T-helper 22 cell (primary cell): ENCODE measurements around the gene ARSA.
A peak's percentile ranks its signal among the peaks of the same experiment; 100 is the strongest.

Experiments
- DNase-seq: peaks from one replicate; pipeline ENCODE4 v3.0.0-alpha.2; 2020; ENCODE audit warnings: low read depth

Gene ARSA

DNA sequence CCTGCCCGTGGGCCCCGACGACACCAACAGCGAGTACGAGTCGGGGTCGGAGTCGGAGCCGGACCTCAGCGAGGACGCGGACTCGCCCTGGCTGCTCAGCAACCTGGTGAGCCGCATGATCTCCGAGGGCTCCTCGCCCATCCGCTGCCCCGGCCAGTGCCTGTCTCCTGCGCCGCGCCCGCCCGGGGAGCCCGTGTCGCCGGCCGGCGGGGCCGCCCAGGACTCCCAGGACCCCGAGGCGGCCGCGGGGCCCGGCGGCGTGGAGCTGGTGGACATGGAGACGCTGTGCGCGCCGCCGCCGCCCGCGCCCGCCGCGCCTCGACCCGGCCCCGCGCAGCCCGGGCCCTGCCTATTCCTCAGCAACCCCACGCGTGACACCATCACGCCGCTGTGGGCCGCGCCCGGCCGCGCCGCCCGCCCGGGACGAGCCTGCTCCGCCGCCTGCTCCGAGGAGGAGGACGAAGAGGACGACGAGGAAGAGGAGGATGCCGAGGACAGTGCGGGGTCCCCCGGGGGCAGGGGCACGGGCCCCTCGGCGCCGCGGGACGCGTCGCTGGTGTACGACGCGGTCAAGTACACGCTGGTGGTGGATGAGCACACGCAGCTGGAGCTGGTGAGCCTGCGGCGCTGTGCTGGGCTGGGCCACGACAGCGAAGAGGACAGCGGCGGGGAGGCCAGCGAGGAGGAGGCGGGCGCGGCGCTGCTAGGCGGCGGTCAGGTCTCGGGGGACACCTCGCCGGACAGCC is 23.5 kb downstream of the ARSA start:
- no peak for DNase-seq

DNA sequence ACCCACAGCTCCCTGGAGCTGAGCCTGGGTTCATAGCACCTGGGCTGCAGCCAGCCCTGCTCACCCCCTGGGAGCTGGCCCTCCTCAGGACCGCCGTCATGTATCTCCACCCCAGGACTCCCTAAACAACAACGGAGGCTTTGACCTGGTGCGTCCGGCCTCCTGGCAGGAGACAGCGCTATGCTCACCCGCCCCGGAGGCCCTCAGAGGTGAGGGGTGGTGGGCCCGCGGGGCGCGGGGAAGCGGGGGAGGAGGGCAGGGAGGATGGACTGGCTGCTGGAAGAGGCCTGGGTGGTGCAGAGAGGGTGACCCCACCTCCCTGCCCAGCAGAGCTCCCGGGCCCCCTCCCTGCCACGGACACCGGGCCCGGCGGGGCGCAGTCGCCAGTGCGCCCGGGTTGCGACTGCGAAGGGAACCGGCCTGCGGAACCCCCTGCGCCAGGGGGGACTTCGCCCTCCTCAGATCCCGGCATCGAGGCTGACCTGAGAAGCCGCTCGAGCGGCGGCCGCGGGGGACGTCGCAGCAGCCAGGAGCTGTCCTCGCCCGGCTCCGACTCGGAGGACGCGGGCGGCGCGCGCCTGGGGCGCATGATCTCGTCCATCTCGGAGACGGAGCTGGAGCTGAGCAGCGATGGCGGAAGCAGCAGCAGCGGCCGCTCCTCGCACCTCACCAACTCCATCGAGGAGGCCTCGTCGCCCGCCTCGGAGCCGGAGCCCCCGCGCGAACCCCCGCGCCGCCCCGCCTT is 24.3 kb downstream of the ARSA start:
- no peak for DNase-seq

DNA sequence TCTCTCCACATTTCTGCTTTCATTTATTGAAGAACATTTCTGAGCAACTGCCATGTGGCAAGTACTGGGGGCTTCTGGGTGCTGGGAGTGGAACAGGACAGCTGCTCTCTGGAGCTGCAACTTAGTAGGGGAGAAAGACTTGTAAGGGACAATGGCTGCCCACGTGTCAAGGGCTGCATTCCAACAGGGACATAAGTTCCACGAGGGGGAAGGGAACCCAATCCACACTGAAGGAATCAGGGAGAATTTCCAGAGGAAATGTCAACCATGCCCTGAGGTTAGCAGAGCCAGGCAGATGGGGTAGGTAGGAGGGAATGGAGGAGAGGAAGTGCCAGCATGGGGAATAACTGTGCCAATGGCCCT is 25.6 kb downstream of the ARSA start:
- DNase-seq, result no peak

DNA sequence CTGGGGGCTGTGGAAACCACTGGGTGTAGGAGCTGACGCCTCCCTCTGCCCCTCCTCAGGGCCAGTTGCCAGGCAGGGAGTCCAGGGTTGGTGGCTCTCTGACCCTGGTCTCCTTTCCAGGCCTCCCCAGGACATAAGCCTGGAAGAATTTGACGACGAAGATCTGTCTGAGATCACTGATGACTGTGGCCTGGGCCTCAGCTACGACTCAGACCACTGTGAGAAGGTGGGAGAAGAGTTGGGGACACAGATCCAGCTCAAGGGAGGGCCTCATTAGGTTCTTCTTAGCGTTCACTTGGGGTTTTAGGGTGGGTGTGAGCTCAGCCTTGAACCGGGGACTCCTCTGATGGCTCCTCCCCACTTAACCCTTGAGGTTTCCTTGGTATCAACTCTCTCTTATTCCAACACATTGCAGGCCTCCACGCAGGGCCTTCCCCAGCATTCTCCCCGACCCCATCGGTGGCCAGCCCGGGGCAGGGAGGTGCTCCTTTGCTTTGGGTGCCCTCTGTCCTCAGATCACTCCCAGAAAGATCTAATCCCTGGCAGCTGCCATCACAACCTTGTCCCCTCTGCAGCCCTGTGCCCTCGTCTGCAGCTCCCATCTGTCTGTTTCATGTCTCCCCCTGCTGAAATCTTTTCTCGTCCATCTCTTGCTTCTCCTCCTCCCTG is 26.1 kb downstream of the ARSA start:
- no peak for DNase-seq

DNA sequence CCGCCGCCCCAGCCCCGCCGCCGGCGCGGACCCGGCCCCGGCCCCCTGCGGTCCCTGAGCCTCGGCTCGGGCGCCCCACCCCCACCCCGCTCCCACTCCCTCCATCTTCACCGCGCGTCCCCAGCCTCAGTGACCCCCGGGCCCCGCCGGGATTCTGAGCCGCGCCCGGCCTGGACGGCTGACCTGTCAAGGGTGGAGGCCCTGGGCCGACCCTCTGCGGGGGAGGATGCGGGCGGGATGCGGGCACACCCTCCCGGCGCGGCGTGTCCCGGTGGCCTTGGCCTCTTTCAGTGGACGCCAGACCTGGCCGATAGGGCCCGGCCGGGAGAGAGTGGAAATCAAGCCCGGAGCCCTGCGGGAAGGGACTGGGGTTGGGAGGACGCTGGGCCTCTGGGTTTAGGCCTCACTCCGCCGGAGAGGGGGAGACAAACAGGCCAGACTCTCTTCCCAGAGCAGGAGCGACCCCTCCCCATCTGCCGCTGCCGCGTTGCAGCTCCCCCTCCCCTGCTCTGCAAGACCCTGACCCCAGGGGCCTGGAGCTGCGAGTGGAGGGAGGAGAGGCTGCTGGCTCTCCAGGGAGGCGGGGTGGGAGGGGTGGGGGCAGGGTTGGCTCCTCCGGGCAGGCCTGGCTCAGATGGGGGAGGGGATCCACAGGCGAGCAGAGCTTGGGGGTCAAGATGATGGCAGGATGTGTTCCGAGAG is 26.8 kb downstream of the ARSA start:
- no peak for DNase-seq

DNA sequence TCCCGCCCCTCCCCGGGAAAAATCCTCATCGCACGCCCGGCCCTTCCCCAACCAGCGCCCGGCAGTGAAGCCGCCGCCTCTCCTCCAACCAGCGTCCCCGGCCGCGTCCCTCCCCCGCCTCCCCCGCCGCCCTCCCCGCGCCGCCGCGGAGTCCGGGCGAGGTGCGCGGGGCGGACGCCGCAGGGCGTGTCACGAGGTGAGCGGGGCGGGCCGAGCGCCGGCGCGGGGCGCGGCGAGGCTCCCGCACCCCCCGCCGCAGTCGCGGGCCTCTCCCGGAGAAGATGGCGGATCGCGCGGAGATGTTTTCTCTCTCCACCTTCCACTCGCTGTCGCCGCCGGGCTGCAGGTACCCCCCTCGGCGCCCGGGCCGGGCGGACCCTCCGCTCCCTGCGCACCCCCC is 27.4 kb downstream of the ARSA start, which contains the start of gene MAPK8IP2:
TSS of gene MAPK8IP2 (plus strand) at position 256 of the 400 bp plus-strand sequence. CDS start at position 282, 26 bp downstream.
- no peak for DNase-seq

DNA sequence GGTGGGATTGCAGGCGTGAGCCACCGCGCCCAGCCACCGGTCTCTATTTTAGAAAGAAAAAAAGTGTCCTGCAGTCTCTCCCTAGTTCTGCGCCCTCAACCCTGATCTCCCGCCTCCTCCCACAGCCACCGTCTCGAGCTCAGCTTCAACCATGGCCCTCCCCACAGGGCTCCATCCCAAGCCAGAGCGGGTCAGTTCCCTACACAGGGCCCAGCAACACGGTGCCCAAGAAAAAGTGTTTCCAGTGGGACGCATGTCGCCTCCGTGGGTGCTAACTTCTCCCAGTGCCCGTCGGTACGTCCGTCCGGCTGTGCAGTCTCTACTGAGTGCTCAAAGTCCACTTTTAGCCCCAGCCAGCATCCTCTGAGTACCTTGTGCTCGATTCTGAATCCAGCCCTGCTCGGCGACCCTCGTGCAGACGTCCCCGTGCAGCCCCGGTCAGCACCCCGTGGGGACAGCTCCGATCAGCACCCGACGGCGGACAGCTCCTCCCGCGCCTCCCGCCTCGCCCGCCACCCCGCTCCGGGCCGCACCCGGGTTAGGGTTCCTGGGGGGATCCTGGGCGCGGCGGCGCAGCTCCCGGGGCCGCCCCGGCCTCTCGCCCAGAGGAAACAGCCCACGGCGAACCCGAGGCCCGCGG is 28.0 kb downstream of the ARSA start:
- DNase-seq, result peak; percentile 24

DNA sequence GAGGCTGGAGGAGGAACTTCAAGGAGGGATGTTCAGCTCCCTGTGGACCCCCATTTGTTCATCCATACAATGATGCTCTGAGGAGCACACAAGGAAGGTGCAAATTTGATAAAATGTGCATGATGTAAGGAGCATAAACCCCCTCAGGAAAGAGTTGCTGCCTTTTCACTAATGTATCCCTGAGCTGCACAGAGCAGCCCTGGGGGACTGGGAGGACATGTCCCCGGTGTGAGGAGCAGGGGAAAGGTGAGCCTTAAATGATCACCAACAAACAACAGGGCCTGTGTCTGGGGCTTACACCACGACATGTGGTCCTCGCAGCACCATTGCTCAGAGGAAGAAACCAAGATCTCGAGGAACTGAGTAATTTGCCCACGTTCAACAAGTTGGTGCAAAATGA is 30.9 kb downstream of the ARSA start:
- no peak for DNase-seq

DNA sequence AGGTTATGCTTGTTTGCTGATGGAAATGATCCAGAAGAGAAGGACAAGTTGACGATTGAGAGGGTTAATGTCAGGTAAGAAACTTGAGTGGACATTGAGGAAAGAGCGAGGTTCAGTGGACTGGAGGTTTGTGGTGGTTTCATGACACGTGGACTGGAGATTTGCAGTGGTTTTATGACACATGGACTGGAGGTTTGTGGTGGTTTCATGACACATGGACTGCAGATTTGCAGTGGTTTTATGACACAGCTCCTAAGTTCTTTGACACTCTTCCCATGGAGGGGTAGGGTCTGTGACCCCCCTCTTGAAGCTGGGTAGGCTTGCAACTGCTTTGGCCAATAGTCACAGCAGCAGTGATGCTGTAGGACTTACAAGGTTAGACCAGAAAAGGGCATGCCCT is 32.8 kb downstream of the ARSA start:
- no peak for DNase-seq

DNA sequence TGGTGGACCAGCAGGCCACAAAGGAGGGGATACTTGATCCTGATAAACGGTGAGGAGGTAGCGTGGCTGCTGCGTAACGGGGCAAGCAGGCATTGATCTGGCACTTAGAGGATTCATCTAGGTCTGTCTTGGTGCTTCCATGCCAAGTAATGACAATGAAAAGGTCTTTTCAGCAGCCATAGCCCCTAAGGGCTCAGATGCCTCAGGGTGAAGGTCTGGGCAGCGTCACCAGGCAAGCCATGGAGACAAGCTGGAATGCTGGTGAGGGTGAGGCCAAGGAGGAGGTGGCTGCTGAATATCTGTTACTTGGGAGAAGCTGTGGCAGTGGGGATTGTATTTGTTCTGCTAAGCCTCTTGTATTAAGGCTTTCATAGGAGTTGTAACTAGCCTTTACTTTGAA is 40.5 kb downstream of the ARSA start:
- no peak for DNase-seq

DNA sequence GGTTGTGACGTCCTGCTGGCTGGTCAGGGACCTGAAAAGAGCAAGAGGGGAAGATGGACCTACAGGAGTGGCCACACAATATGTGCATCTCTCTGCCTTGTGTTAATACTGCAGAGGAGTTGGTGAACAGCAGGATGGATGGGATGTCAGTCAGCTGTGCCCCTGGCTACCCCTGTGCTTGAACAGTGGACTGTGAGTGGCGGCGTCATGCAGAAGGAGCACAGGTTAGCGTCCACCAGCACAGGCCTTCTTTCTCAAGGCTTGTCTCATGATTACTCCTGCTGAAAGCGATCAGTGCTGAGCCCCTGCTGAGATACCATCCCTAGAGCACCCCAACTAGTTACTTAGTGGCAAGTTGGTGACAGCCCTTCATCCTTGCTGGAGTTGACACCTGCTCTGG is 41.5 kb downstream of the ARSA start:
- no peak for DNase-seq

DNA sequence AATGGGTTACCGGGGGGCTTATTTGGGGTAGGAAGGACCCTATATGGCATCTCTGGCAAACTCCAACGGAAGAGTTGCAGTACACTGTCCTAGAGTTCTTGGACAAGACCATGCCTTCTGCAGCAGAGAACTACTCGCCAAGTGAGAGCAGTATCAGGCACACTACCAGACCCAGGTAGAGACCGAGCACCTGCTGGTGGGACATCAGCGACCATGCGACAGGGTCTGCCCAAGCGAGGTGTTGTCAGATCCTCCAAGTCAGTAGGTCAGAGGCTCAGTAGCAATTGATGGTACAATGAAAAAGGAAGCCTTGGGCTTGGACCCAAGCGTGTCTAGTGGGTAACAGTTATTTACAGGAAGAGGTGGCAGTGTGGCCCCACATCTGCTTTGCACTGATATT is 42.2 kb downstream of the ARSA start:
- no peak for DNase-seq

DNA sequence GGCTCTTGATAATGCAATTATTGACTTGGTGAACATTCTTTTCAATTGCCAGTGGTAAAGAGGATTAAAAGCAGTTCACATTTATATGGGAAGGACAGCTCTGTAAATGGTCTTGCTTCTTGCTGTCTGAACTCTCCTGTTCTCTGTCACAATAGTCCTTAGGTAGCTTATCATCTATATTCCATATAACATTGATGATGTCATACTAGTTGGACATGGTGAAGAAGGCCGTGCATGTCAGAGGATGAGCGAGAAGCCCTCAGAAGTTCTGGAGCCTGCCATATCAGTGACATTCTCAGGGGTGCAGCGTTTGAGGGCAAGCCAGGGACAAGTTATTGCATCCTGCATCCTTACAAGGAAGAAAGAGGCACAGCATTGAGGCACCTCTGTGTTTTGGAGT is 42.7 kb downstream of the ARSA start:
- DNase-seq, result no peak

DNA sequence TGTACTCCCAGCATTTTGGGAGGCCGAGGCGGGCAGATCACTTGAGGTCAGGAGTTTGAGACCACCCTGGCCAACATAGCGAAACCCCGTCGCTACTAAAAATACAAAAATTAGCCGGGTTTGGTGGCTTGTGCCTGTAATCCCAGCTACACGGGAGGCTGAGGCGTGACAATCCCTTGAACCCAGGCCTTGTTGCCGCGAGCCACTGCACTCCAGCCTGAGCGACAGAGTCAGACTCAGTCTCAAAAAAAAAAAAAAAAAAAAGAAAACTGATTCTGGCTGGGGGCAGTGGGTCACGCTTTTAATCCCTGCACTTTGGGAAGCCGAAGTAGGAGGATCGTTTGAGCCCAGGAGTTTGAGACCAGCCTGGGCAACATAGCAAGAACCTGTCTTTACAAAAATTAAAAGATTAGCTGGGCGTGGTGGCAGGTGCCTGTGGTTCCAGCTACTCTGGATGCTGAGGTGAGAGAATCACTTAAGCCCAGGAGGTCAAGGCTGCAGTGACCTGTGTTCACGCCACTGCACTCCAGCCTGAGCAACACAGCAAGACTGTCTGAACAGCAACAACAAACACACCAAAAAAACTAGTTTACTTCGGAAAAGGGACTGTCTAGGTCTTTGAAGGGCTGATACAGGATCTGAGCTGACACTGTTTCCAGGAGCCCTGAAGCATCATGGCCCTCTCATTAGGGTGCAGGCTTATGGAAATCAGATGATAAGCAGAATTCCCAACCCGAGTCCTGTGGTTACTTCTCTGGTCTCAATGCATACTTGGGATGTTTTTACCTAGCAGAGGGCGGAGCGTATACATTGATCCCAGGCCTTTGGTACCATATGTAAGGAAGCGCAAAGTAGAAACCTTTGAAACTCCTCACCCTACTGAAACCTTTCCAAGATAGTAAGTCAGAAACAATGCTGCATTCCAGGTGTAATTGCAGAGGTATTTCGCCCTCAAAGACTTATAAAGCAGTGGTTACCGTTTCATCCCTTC is 43.6 kb downstream of the ARSA start:
- DNase-seq, result no peak

DNA sequence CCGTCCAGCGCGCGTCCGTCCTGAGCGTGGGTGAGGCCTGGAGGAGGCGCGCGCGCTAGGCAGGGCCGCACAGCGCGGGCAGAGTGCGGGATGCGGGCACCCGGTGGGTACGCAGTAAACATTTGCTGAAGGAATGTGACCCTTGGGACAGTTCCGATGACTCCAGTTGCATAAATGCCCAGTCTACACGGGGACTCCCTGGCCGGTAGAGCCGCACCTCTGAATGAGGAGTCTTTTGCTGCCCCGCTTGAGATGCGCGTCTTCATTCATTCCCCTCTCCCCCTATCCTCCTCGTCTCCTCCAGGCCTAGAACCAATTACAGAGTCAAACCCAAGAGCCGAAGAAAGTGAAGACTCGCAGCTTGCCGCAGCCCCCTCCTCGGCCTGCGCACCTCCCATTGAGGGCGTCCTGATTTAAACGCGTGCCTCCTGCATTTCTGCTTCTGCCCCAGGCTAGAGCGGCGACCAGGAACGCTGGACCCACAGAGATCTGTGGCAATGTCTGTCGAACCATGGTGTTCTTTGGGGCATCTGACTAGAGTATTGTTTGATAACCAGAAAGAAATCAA is 44.6 kb downstream of the ARSA start:
- no peak for DNase-seq

DNA sequence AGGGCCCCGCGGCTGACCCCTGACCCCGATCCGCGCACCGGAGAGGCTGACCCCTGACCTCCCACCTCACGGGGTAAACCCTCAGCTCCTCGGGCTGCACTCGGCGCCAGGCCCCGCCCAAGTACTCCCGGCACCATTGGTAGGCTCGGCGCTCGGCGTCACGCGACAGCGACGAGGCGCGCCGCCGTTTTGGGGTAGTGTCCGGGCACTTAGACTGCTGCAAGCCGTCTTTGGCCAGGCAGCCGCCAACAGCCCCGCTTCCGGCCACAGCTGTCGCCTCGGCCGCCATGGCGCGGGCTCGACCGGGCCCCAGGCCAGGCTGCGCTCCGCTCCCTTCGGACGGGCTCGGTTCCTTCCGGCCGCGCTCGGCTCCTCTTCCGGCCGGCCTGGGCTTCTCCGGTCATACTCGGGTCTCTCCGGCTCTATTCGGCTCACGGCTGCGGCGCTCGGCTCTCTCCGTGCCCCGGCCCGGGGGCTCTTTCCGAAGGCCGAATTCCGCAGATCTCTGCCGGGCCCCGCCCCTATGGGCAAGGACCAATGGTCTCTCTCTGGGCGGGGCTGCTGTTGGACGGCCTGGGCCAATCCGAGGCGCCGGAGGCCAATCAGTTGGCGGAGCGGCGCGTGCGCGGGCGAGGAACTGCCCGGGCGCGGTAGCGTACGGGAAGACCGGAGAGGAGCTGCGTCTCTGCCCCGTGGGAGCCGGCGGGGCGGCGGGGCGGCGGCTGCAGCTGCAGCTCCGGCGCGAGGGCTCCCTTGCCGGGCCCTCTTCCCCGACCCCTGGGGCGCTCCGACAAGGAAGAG is 45.3 kb downstream of the ARSA start, which contains the start of gene CHKB:
TSS of gene CHKB (minus strand) at position 357 of the 801 bp plus-strand sequence. CDS start at position 289, 68 bp downstream.
- DNase-seq, result peak; percentile 97

DNA sequence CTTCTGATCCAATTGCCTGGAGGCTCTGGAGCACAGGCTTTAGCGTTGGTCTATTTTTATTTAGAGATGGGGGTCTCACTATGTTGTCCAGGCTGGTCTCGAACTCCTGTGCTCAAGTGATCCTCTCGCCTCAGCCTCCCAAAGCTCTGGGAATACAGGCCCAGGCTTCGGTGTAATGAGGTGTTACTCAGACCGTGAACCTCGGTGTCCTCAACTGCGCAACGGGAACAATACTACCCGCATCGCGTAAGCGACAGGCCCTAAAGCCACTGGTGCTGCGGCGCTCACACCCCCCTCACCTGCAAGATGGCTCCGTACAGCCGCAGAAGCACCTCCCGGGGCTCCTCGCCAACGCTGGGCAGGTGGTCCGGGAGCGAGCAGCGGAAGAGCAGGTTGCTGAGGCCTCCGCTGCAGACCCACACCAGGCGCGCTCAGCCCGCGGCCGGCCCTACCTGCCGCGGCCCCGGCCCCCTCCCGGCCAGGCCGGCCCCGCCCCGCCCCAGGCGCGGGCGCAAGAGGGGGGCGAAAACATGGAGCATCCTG is 45.9 kb downstream of the ARSA start:
- peak; percentile 13 for DNase-seq

DNA sequence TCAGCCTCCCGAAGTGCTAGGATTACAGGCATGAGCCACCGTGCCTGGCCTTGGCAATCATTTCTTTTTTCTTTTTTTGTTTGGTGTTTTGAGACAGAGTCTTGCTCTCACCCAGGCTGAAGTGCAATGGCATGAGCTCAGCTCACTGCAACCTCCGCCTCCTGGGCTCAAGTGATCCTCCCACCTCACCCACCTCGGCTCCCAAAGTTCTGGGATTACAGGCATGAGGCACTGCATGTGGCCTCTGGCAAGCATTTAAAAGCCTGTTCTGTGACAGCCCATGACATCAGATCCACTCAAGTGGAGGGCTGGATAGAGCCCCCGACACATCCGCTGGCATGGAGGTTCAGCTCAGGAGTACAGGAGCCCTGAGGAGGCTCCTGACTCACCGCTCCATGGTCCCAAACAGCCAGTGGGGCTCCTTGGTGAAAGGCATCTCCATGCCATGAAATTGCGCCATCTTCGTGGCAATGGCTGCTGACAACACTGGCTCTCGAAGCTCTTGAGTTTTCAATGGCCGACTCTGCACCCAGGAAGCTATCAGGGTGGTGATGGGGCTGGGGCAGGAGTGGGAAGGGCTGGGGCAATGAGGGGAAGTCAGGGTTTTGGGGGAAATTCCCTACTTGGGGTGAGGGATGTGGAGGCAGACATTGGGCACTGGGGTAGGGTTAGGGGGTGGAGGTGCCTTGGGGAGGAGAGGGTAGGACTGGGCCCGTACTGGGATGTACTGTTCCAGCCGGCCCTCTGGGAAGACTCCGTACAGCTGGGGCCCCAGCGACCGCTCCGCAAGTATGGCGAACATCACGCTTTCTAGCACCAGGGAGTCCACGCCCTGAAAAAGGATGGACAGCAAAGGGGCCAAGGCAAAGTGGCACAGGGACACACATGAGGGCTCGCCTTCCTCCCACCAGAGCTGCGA is 46.7 kb downstream of the ARSA start:
- no peak for DNase-seq
